Measurements from ENCODE around the gene CWF19L2. TPM values are rescaled to one million over a fixed set of nuclear protein-coding genes. Genes with fewer than 3 reads are reported as not detected.

Gene CWF19L2
- total and polyA plus RNA-seq, 7 experiments from 2014 or later: 9.6 to 38.9 (median 22.7) TPM

DNA sequence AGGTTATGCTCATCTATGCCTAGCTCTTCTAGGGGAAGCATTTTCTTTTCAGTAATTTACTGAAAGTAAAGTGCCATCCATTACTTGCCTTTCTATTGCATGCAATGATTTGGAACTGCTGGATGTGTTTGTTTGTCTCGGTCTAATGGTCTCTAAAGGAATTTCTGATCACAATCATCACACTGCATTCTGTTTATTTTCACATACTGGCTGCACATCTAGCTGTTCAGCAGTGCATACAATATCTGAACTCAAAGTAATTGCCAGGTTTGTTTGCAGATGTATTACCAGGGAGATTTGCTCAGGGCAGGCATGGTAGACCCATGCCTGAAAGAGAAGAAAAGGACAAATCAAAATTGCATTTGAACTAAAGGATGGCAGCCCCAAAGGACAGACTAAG lies 36.4 kb upstream of the CWF19L2 start:
- ATAC-seq: no peak
- no peak for DNase-seq
- Histone ChIP-seq H3K4me3 (ENCODE audit: low read length) (no peak overlapping the region), H3K27ac (ENCODE audit: low read depth, low read length) (no peak overlapping the region), H3K36me3 (ENCODE audit: control insufficient read depth in 2 of 3, insufficient read depth in 3 of 3, low read length in 3 of 3) (no peaks in the 10 kb centered on the region), H3K4me1 (ENCODE audit: control insufficient read depth in 2 of 2, insufficient read depth in 2 of 2, low read length in 2 of 2) (no peaks in the 10 kb centered on the region), H3K27me3 (ENCODE audit: control insufficient read depth in 2 of 2, insufficient read depth in 2 of 2, low read length in 2 of 2) (no peaks in the 10 kb centered on the region), H3K9me3 (ENCODE audit: control insufficient read depth in 2 of 3, low read length in 3 of 3) (no peaks in the 10 kb centered on the region)
- Mint-ChIP-seq H3K4me1 (no peaks in the 10 kb centered on the region), H3K9me3 (peaks cover 0 to 4% (median 0%) of the 10 kb centered on the region in 11 donors), H3K36me3 (peaks cover 0 to 5% (median 0%) of the 10 kb centered on the region in 5 donors), H3K27me3 (peaks cover 0 to 12% (median 0%) of the 10 kb centered on the region in 5 donors), H3K27ac (no peak overlapping the region), H3K4me3 (no peak overlapping the region)
- intact Hi-C loops (cut with micrococcal nuclease): no loop called here
- ChIA-PET CTCF (no interaction called here), POLR2A (no interaction called here)

DNA sequence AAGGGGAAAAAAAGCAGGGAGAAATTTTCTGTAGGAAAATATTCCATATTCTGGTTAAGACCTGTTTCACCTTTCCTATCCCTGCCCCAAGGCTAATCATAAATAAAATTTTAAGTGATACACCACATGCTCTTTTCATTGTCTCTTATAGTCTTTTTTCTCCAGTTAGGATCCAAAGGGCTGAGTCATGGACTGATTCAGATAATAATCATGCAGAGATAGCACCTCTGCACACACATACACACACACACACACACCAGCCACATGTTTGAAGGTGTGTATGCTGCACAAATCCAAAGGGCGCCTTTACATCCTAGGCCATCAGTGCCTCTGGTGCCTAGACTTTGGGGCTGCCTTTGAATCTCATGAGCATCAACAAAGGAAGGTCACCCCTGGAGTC lies 35.5 kb upstream of the CWF19L2 start:
- Histone ChIP-seq H3K27ac (ENCODE audit: low read depth, low read length) (no peak overlapping the region), H3K4me1 (ENCODE audit: control insufficient read depth in 2 of 2, insufficient read depth in 2 of 2, low read length in 2 of 2) (no peaks in the 10 kb centered on the region), H3K27me3 (ENCODE audit: control insufficient read depth in 2 of 2, insufficient read depth in 2 of 2, low read length in 2 of 2) (no peaks in the 10 kb centered on the region), H3K4me3 (ENCODE audit: low read length) (no peak overlapping the region), H3K36me3 (ENCODE audit: control insufficient read depth in 2 of 3, insufficient read depth in 3 of 3, low read length in 3 of 3) (no peaks in the 10 kb centered on the region), H3K9me3 (ENCODE audit: control insufficient read depth in 2 of 3, low read length in 3 of 3) (no peaks in the 10 kb centered on the region)
- ATAC-seq (no peak), DNase-seq (no peak)
- Mint-ChIP-seq H3K36me3 (peaks cover 0 to 5% (median 0%) of the 10 kb centered on the region in 5 donors), H3K27me3 (peaks cover 0 to 17% (median 0%) of the 10 kb centered on the region in 5 donors), H3K27ac (no peak overlapping the region), H3K9me3 (peaks cover 0 to 4% (median 0%) of the 10 kb centered on the region in 11 donors), H3K4me1 (no peaks in the 10 kb centered on the region), H3K4me3 (no peak overlapping the region)
- ChIA-PET CTCF (no interaction called here), POLR2A (no interaction called here)
- intact Hi-C loops (cut with micrococcal nuclease): no loop called here

GRCh38 chr11:107490836-107491235 lies 33.2 kb upstream of the CWF19L2 start:
- H3K36me3 Mint-ChIP-seq: no peaks in the 10 kb centered on the region
- H3K27me3 Mint-ChIP-seq: peaks cover 0 to 17% (median 5%) of the 10 kb centered on the region in 5 donors
- intact Hi-C loops (cut with micrococcal nuclease): no loop called here
- Histone ChIP-seq H3K9me3 (ENCODE audit: control insufficient read depth in 2 of 3, low read length in 3 of 3) (no peaks in the 10 kb centered on the region), H3K27me3 (ENCODE audit: control insufficient read depth in 2 of 2, insufficient read depth in 2 of 2, low read length in 2 of 2) (no peaks in the 10 kb centered on the region), H3K27ac (ENCODE audit: low read depth, low read length) (no peak overlapping the region), H3K4me3 (ENCODE audit: low read length) (no peak overlapping the region), H3K4me1 (ENCODE audit: control insufficient read depth in 2 of 2, insufficient read depth in 2 of 2, low read length in 2 of 2) (no peaks in the 10 kb centered on the region), H3K36me3 (ENCODE audit: control insufficient read depth in 2 of 3, insufficient read depth in 3 of 3, low read length in 3 of 3) (no peaks in the 10 kb centered on the region)
- DNase-seq (no peak), ATAC-seq (no peak)
- POLR2A ChIA-PET: no interaction called here
- H3K4me1 Mint-ChIP-seq: peaks cover 0 to 2% (median 0%) of the 10 kb centered on the region in 7 donors
- no peak overlapping the region for H3K27ac Mint-ChIP-seq
- H3K9me3 Mint-ChIP-seq: peaks cover 0 to 1% (median 0%) of the 10 kb centered on the region in 11 donors
- H3K4me3 Mint-ChIP-seq: no peak overlapping the region
- CTCF ChIA-PET: no interaction called here

DNA sequence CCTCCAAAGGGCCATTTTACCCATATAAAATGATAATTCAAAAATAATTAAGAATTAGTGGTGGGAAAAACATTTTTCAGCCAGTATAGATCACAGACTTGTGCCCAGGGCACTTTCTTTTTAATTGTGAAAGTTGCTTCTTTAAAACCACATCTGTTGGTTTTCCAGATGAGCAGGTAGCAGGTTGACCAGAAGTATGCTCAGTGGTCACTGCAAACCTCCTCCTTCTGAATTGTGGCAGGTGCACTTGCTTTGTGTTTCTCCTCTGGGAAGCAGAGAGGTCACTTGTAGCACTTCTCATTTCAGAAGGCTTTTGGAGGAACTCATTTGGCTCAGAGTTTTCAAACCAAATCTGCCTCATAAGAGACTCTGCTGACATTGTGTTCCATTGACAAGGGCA lies 24.6 kb upstream of the CWF19L2 start:
- CTCF ChIA-PET: no interaction called here
- POLR2A ChIA-PET: no interaction called here
- H3K36me3 Mint-ChIP-seq: peaks cover 0 to 3% (median 0%) of the 10 kb centered on the region in 5 donors
- Histone ChIP-seq H3K4me3 (ENCODE audit: low read length) (no peak overlapping the region), H3K27ac (ENCODE audit: low read depth, low read length) (no peak overlapping the region), H3K27me3 (ENCODE audit: control insufficient read depth in 2 of 2, insufficient read depth in 2 of 2, low read length in 2 of 2) (no peaks in the 10 kb centered on the region), H3K9me3 (ENCODE audit: control insufficient read depth in 2 of 3, low read length in 3 of 3) (no peaks in the 10 kb centered on the region), H3K36me3 (ENCODE audit: control insufficient read depth in 2 of 3, insufficient read depth in 3 of 3, low read length in 3 of 3) (no peaks in the 10 kb centered on the region), H3K4me1 (ENCODE audit: control insufficient read depth in 2 of 2, insufficient read depth in 2 of 2, low read length in 2 of 2) (no peaks in the 10 kb centered on the region)
- no peak for ATAC-seq
- no peak overlapping the region for H3K27ac Mint-ChIP-seq
- no peak for DNase-seq
- H3K4me1 Mint-ChIP-seq: peaks cover 0 to 2% (median 0%) of the 10 kb centered on the region in 7 donors
- H3K4me3 Mint-ChIP-seq: no peak overlapping the region
- peaks cover 0 to 2% (median 0%) of the 10 kb centered on the region in 11 donors for H3K9me3 Mint-ChIP-seq
- intact Hi-C loops (cut with micrococcal nuclease): no loop called here
- H3K27me3 Mint-ChIP-seq: peaks cover 5 to 44% (median 34%) of the 10 kb centered on the region in 5 donors

- ChIA-PET POLR2A (no interaction called here), CTCF (no interaction called here)
- no peaks in the 10 kb centered on the region for H3K4me1 ChIP-seq (ENCODE audit: control insufficient read depth in 2 of 2, insufficient read depth in 2 of 2, low read length in 2 of 2)
- Mint-ChIP-seq H3K9me3 (peaks cover 0 to 2% (median 0%) of the 10 kb centered on the region in 11 donors), H3K27me3 (peaks cover 15 to 58% (median 42%) of the 10 kb centered on the region in 5 donors), H3K4me1 (no peaks in the 10 kb centered on the region), H3K27ac (no peak overlapping the region), H3K4me3 (no peak overlapping the region), H3K36me3 (no peaks in the 10 kb centered on the region)
- H3K9me3 ChIP-seq (ENCODE audit: control insufficient read depth in 2 of 3, low read length in 3 of 3): no peaks in the 10 kb centered on the region
- no peaks in the 10 kb centered on the region for H3K36me3 ChIP-seq (ENCODE audit: control insufficient read depth in 2 of 3, insufficient read depth in 3 of 3, low read length in 3 of 3)
- H3K4me3 ChIP-seq (ENCODE audit: low read length): no peak overlapping the region
- no peak for ATAC-seq
- no peak overlapping the region for H3K27ac ChIP-seq (ENCODE audit: low read depth, low read length)
- no peaks in the 10 kb centered on the region for H3K27me3 ChIP-seq (ENCODE audit: control insufficient read depth in 2 of 2, insufficient read depth in 2 of 2, low read length in 2 of 2)
- intact Hi-C loops (cut with micrococcal nuclease): no loop called here
- DNase-seq: no peak
These were observed 21.3 kb upstream of the CWF19L2 start for GRCh38 chr11:107478922-107479321.

DNA sequence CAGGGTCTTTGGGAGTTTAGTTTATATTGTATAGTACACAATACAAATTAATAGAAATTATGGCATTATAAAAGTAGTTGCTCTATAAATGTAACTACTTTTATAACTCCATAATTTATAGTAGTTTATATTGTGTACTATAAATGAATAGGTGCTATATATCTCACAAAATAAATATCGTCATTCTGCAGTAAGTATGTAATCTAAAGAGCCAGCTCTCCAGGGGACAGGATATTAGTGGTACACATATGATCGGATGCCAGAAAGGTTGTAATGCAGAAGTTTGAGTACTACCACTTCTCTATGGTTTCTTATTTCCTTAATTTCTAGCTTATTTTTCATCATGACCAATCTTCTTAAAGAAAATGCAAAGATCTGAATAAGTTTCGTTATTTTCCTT lies 20.2 kb upstream of the CWF19L2 start:
- POLR2A ChIA-PET: no interaction called here

DNA sequence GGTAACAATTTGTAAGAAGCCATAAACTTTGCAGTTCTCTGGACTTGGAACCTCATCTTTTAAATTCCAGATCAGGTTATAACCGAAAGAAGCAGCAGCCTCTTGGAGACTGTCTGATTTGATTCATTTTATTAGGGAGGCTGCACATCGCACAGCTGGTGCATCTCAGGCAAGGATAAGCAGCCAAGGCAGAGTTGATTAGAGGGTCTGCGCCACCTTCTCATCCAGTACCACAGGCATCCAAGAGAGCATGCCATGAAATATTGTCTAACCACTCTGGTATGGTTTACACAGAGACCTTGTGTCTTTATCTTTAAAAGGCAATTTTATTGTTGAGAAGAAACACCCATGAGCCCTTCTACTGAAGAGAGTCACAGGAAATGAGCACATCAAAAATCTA lies 16.2 kb upstream of the CWF19L2 start:
- no peak overlapping the region for H3K27ac ChIP-seq (ENCODE audit: low read depth, low read length)
- H3K36me3 Mint-ChIP-seq: no peaks in the 10 kb centered on the region
- H3K4me3 ChIP-seq (ENCODE audit: low read length): no peak overlapping the region
- DNase-seq (no peak), ATAC-seq (no peak)
- H3K27ac Mint-ChIP-seq: no peak overlapping the region
- no peaks in the 10 kb centered on the region for H3K27me3 ChIP-seq (ENCODE audit: control insufficient read depth in 2 of 2, insufficient read depth in 2 of 2, low read length in 2 of 2)
- intact Hi-C loops (cut with micrococcal nuclease): no loop called here
- no peaks in the 10 kb centered on the region for H3K4me1 ChIP-seq (ENCODE audit: control insufficient read depth in 2 of 2, insufficient read depth in 2 of 2, low read length in 2 of 2)
- peaks cover 27 to 81% (median 58%) of the 10 kb centered on the region in 5 donors for H3K27me3 Mint-ChIP-seq
- no peaks in the 10 kb centered on the region for H3K9me3 Mint-ChIP-seq
- H3K4me3 Mint-ChIP-seq: no peak overlapping the region
- ChIA-PET POLR2A (no interaction called here), CTCF (no interaction called here)
- no peaks in the 10 kb centered on the region for H3K9me3 ChIP-seq (ENCODE audit: control insufficient read depth in 2 of 3, low read length in 3 of 3)
- H3K4me1 Mint-ChIP-seq: no peaks in the 10 kb centered on the region
- no peaks in the 10 kb centered on the region for H3K36me3 ChIP-seq (ENCODE audit: control insufficient read depth in 2 of 3, insufficient read depth in 3 of 3, low read length in 3 of 3)

More for the DNA sequence above, 20.2 kb upstream of the CWF19L2 start:
- H3K4me1 Mint-ChIP-seq: no peaks in the 10 kb centered on the region
- H3K27ac Mint-ChIP-seq: no peak overlapping the region
- H3K36me3 ChIP-seq (ENCODE audit: control insufficient read depth in 2 of 3, insufficient read depth in 3 of 3, low read length in 3 of 3): no peaks in the 10 kb centered on the region
- no peaks in the 10 kb centered on the region for H3K9me3 ChIP-seq (ENCODE audit: control insufficient read depth in 2 of 3, low read length in 3 of 3)
- ATAC-seq (no peak), DNase-seq (no peak)
- H3K27ac ChIP-seq (ENCODE audit: low read depth, low read length): no peak overlapping the region
- H3K4me3 ChIP-seq (ENCODE audit: low read length): no peak overlapping the region
- intact Hi-C loops (cut with micrococcal nuclease): no loop called here
- H3K4me3 Mint-ChIP-seq: no peak overlapping the region
- H3K4me1 ChIP-seq (ENCODE audit: control insufficient read depth in 2 of 2, insufficient read depth in 2 of 2, low read length in 2 of 2): no peaks in the 10 kb centered on the region
- peaks cover 0 to 2% (median 0%) of the 10 kb centered on the region in 11 donors for H3K9me3 Mint-ChIP-seq
- H3K27me3 Mint-ChIP-seq: peaks cover 17 to 53% (median 42%) of the 10 kb centered on the region in 5 donors
- H3K27me3 ChIP-seq (ENCODE audit: control insufficient read depth in 2 of 2, insufficient read depth in 2 of 2, low read length in 2 of 2): no peaks in the 10 kb centered on the region
- CTCF ChIA-PET: no interaction called here
- H3K36me3 Mint-ChIP-seq: no peaks in the 10 kb centered on the region

Data from naive thymus-derived CD4-positive, alpha-beta T cell (primary cell).